ENCODE measurements around the gene HMGB3.
"Not testable (repeated sequence)": the region's sequence is repeated elsewhere in the genome, so short reads cannot be mapped to it uniquely, and the experiment has no call there.

- not testable (repeated sequence) for TF ChIP-seq EZH2 (IDR thresholded peaks at IDR 0.05); POLR2AphosphoS5 (IDR thresholded peaks at IDR 0.05; ENCODE audit: borderline replicate concordance, low read depth, low read length); FOXP2 (optimal IDR thresholded peaks at IDR 0.05; ENCODE audit: control extremely low read depth, extremely low read length, insufficient read depth)
These were observed 18.7 kb upstream of the HMGB3 start for GRCh38 chrX:150964416-150964815.

Measured in SK-N-MC (cell line).